Left ventricle myocardium inferior (tissue), 1 donor: ENCODE data around the gene PPFIA2. TPM values are rescaled to one million over a fixed set of nuclear protein-coding genes. Genes with fewer than 3 reads are reported as not detected.

Source experiments
- DNase-seq: peaks from one replicate; pipeline ENCODE4 v3.0.0-alpha.2; 2020
- H3K27ac ChIP-seq: fragments of 200-600 bp; replicated peaks from 2 replicates; pipeline ENCODE4 v1.8.0; 2021
- H3K27me3 ChIP-seq: fragments of 200-600 bp; 2 replicates; pipeline ENCODE4 v1.8.0; 2021; ENCODE audit warnings: low read depth
- H3K36me3 ChIP-seq: fragments of 200-600 bp; 2 replicates; pipeline ENCODE4 v1.8.0; 2021
- H3K4me1 ChIP-seq: fragments of 200-600 bp; 2 replicates; pipeline ENCODE4 v1.8.0; 2021
- H3K4me3 ChIP-seq: fragments of 200-600 bp; 2 replicates; pipeline ENCODE4 v1.8.0; 2021; ENCODE audit warnings: mild to moderate bottlenecking, moderate library complexity
- H3K9me3 ChIP-seq: fragments of 200-600 bp; replicated peaks from 2 replicates; pipeline ENCODE4 v1.8.0; 2021
- intact Hi-C: fragments of 100-400 bp; cut with micrococcal nuclease; formaldehyde crosslinking; loops from one replicate; pipeline ENCODE4 v1.11.0; 2022
- total RNA-seq: library from RNA; stranded (reverse); fragmentation: NEBNext Ultra II Directional; extraction: Animal tissue kit (Norgen Biotek cat#: 25700); gene quantifications from one replicate; pipeline ENCODE4 v1.2.1, GENCODE V29; 2021
- TF ChIP-seq, protein P1 (sequence below): fragments of 200-600 bp; IDR thresholded peaks from 2 replicates; pipeline ENCODE4 v1.8.0; 2021; ENCODE audit warnings: antibody characterized with exemption, mild to moderate bottlenecking, borderline replicate concordance
- donor health status: DM: no; HTN: yes; CAD: no; lungs with severe emphysema.

The PPFIA2 gene
- total RNA-seq, 1 donor from 2014 or later = 0.82 TPM

GRCh38 chr12:81359736-81360135 lies 399.4 kb downstream of the PPFIA2 start:
- no peak overlapping the region for H3K4me3 ChIP-seq
- no peak for DNase-seq
- no peak overlapping the region for H3K27ac ChIP-seq
- TF ChIP-seq, protein P1, sequence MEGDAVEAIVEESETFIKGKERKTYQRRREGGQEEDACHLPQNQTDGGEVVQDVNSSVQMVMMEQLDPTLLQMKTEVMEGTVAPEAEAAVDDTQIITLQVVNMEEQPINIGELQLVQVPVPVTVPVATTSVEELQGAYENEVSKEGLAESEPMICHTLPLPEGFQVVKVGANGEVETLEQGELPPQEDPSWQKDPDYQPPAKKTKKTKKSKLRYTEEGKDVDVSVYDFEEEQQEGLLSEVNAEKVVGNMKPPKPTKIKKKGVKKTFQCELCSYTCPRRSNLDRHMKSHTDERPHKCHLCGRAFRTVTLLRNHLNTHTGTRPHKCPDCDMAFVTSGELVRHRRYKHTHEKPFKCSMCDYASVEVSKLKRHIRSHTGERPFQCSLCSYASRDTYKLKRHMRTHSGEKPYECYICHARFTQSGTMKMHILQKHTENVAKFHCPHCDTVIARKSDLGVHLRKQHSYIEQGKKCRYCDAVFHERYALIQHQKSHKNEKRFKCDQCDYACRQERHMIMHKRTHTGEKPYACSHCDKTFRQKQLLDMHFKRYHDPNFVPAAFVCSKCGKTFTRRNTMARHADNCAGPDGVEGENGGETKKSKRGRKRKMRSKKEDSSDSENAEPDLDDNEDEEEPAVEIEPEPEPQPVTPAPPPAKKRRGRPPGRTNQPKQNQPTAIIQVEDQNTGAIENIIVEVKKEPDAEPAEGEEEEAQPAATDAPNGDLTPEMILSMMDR = no peak
- intact Hi-C loops = no loop called here
- H3K36me3 ChIP-seq = no peaks in the 10 kb centered on the region
- no peaks in the 10 kb centered on the region for H3K27me3 ChIP-seq
- H3K4me1 ChIP-seq = peaks cover 4% of the 10 kb centered on the region
- H3K9me3 ChIP-seq = no peaks in the 10 kb centered on the region

DNA sequence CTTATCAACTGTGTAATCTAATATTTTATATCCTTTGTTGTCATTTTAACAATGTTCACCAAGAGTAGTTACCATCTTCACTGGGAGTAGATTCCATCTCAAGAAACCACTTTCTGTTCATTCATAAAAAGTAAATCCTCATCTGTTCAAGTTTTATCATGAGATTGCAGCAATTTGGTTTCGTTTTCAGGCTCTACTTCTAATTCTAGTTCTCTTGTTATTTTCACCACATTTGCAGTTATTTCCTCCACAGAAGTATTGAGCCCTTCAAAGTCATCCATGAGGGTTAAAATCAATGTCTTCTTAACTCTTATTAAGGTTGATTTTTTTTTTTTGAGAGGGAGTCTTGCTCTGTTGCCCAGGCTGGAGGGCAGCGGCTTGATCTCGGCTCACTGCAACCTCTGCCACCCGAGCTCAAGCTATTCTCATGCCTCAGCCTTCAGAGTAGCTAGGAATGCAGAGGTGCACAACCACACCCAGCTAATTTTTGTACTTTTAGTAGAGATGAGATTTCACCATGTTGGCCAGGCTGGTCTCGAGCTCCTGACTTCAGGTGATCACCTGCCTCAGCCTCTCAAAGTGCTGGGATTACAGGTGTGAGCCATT lies 404.7 kb downstream of the PPFIA2 start:
- intact Hi-C loops = no loop called here
- H3K9me3 ChIP-seq = no peaks in the 10 kb centered on the region
- H3K27ac ChIP-seq = no peak overlapping the region
- H3K27me3 ChIP-seq = no peaks in the 10 kb centered on the region
- H3K4me3 ChIP-seq = no peak overlapping the region
- no peaks in the 10 kb centered on the region for H3K4me1 ChIP-seq
- TF ChIP-seq, protein P1 = no peak
- no peak for DNase-seq
- H3K36me3 ChIP-seq = no peaks in the 10 kb centered on the region

- H3K4me1 ChIP-seq = no peaks in the 10 kb centered on the region
- intact Hi-C loops = no loop called here
- no peak overlapping the region for H3K27ac ChIP-seq
- DNase-seq = no peak
- H3K27me3 ChIP-seq = no peaks in the 10 kb centered on the region
- H3K4me3 ChIP-seq = no peak overlapping the region
- H3K9me3 ChIP-seq = no peaks in the 10 kb centered on the region
- no peaks in the 10 kb centered on the region for H3K36me3 ChIP-seq
- TF ChIP-seq, protein P1 = no peak
These were observed 408.8 kb downstream of the PPFIA2 start for GRCh38 chr12:81350309-81350708.

- Histone ChIP-seq H3K4me1 (no peaks in the 10 kb centered on the region), H3K9me3 (no peaks in the 10 kb centered on the region), H3K27me3 (no peaks in the 10 kb centered on the region), H3K36me3 (no peaks in the 10 kb centered on the region), H3K27ac (no peak overlapping the region), H3K4me3 (no peak overlapping the region)
- intact Hi-C loops = no loop called here
- DNase-seq = no peak
- TF ChIP-seq, protein P1 = no peak
These were observed 411.7 kb downstream of the PPFIA2 start for GRCh38 chr12:81347404-81347803.

DNA sequence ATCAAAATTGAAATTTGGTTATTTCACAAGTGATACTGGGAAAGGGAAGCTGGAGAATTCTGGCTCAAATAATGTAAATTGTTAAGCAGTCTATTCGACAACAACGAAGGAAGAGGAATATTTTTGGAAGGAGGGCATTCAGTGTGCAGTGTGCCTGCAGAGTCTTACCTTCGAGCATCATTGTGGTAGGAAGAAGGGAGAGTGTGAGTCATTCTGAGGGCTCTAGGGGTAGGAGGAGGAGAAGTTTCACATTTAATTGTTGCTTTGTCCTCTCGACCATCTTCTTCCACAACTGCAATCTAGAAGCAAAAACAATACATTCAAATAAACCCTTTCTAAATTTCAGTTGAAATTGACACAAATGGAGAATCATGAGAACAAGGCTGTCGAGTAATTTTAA lies 418.2 kb downstream of the PPFIA2 start:
- TF ChIP-seq, protein P1 = no peak
- intact Hi-C loops = no loop called here
- Histone ChIP-seq H3K36me3 (no peaks in the 10 kb centered on the region), H3K27me3 (no peaks in the 10 kb centered on the region), H3K4me1 (no peaks in the 10 kb centered on the region), H3K27ac (no peak overlapping the region), H3K4me3 (no peak overlapping the region), H3K9me3 (no peaks in the 10 kb centered on the region)
- no peak for DNase-seq
